Mesothelial cell of epicardium (in vitro differentiated cells): ENCODE results near the gene NLRC5. TPM values are rescaled to one million over a fixed set of nuclear protein-coding genes. Genes with fewer than 3 reads are reported as not detected.

Experiments
- DNase-seq, 2 experiments: peaks; one replicate each; pipeline ENCODE4 v3.0.0; 2021; ENCODE audit warnings: low spot score in 2 of 2; ENCODE audit not compliant: unreplicated experiment in 2 of 2
- H3K27ac Mint-ChIP-seq: 2 replicates; pipeline ENCODE4 v1.8.0; 2021; ENCODE audit warnings: mixed read lengths
- H3K27me3 Mint-ChIP-seq: 2 replicates; pipeline ENCODE4 v1.8.0; 2021; ENCODE audit warnings: low read depth, mixed read lengths
- H3K36me3 Mint-ChIP-seq: 2 replicates; pipeline ENCODE4 v1.8.0; 2021; ENCODE audit warnings: mixed read lengths
- H3K4me1 Mint-ChIP-seq: 2 replicates; pipeline ENCODE4 v1.8.0; 2021; ENCODE audit warnings: mixed read lengths
- H3K4me3 Mint-ChIP-seq: 2 replicates; pipeline ENCODE4 v1.8.0; 2021; ENCODE audit warnings: mild to moderate bottlenecking, moderate library complexity, mixed read lengths
- H3K9me3 Mint-ChIP-seq: 2 replicates; pipeline ENCODE4 v1.8.0; 2021; ENCODE audit warnings: mixed read lengths
- CTCF ChIP-seq: fragments of 200-600 bp; sonication (generic); IDR thresholded peaks from one replicate; pipeline ENCODE4 v1.5.0; 2021; ENCODE audit warnings: antibody characterized with exemption; ENCODE audit not compliant: unreplicated experiment
- total RNA-seq: library from RNA; stranded (reverse); gene quantifications from 3 replicates; pipeline ENCODE4 v1.2.1, GENCODE V29; 2021

NLRC5 gene
- total RNA-seq, 1 donor from 2014 or later, result 3.7 TPM

GRCh38 chr16:57045694-57046381, 56.5 kb downstream of the NLRC5 start:
- H3K4me1 Mint-ChIP-seq, result peaks cover 5% of the 10 kb centered on the region
- no peak for TF ChIP-seq CTCF
- H3K36me3 Mint-ChIP-seq, result no peaks in the 10 kb centered on the region
- H3K4me3 Mint-ChIP-seq, result peak overlapping the region; percentile 28
- no peak overlapping the region for H3K27ac Mint-ChIP-seq
- peak in 1 of 2 experiments; percentile 63 for DNase-seq
- no peaks in the 10 kb centered on the region for H3K27me3 Mint-ChIP-seq
- peaks cover 4% of the 10 kb centered on the region for H3K9me3 Mint-ChIP-seq

GRCh38 chr16:57048095-57048494, 58.7 kb downstream of the NLRC5 start:
- Mint-ChIP-seq H3K27me3 (peaks cover 4% of the 10 kb centered on the region), H3K4me3 (no peak overlapping the region), H3K9me3 (no peaks in the 10 kb centered on the region), H3K4me1 (peaks cover 5% of the 10 kb centered on the region), H3K27ac (no peak overlapping the region), H3K36me3 (no peaks in the 10 kb centered on the region)
- no peak for TF ChIP-seq CTCF
- no peak for DNase-seq

GRCh38 chr16:57049678-57050077, 60.3 kb downstream of the NLRC5 start:
- no peaks in the 10 kb centered on the region for H3K36me3 Mint-ChIP-seq
- no peak overlapping the region for H3K4me3 Mint-ChIP-seq
- H3K27ac Mint-ChIP-seq, result no peak overlapping the region
- H3K9me3 Mint-ChIP-seq, result no peaks in the 10 kb centered on the region
- peaks cover 5% of the 10 kb centered on the region for H3K4me1 Mint-ChIP-seq
- no peak for TF ChIP-seq CTCF
- no peak for DNase-seq
- H3K27me3 Mint-ChIP-seq, result peaks cover 11% of the 10 kb centered on the region

GRCh38 chr16:57051696-57052228, 62.4 kb downstream of the NLRC5 start:
- Mint-ChIP-seq H3K27me3 (peaks cover 23% of the 10 kb centered on the region), H3K4me3 (no peak overlapping the region), H3K36me3 (no peaks in the 10 kb centered on the region), H3K4me1 (no peaks in the 10 kb centered on the region), H3K27ac (no peak overlapping the region), H3K9me3 (no peaks in the 10 kb centered on the region)
- no peak for DNase-seq
- TF ChIP-seq CTCF, result no peak

- H3K4me3 Mint-ChIP-seq, result no peak overlapping the region
- H3K36me3 Mint-ChIP-seq, result no peaks in the 10 kb centered on the region
Observed at GRCh38 chr16:57053206-57053605, 63.8 kb downstream of the NLRC5 start.

More at GRCh38 chr16:57053206-57053605, 63.8 kb downstream of the NLRC5 start:
- no peaks in the 10 kb centered on the region for H3K4me1 Mint-ChIP-seq
- peaks cover 29% of the 10 kb centered on the region for H3K27me3 Mint-ChIP-seq
- no peak overlapping the region for H3K27ac Mint-ChIP-seq
- DNase-seq, result no peak
- no peak for TF ChIP-seq CTCF
- H3K9me3 Mint-ChIP-seq, result no peaks in the 10 kb centered on the region
